ENCODE measurements around the gene ZNF366.

Gene ZNF366

DNA sequence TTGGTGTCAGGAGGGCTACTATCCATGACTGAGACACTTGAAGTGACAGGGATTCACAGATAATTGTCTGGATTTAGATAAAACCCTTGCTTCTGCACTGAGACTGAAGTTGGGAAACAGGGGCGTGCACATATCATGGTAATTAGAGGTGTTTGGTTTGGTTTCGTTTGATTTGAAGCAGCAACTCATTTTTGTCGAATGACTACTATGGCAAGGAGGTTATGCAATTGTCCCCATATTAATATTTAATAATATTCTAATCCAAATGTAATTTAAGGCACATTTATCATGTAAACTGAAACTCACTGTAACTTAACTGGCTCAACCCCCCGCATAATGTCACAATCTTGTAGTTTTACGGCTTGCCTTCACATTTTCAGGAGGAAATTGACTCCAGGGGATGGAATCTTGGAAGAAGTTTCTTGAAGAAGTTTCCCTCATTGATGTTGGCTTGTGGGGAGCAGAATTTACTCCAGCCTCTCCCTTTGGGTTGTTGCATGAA lies 12.5 kb downstream of the ZNF366 start:
- ATAC-seq, result no peak
- DNase-seq, result no peak

- ATAC-seq (no peak), DNase-seq (no peak)
Observed at GRCh38 chr5:72489536-72489935, 17.7 kb downstream of the ZNF366 start.

GRCh38 chr5:72488756-72489155 lies 18.5 kb downstream of the ZNF366 start:
- no peak for DNase-seq
- no peak for ATAC-seq

DNA sequence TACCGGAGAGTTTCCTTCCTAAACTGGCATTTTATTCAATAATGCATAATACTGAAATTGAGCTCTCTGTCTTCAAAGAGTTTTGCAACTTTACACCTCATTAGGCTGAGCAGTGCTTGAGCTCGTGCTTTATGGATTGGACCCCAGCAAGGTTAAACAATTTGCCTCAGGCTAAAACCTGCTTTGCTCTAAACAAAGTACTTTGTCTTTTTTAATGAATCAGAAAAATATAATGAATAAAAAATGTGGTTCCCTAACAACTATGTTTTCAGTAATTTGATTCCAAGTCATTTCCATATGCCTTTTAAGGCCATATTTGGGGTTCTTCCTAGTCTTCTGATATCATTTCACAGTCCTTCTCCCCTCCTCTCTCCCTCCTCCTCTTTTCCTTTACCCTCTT lies 20.0 kb downstream of the ZNF366 start:
- no peak for DNase-seq
- no peak for ATAC-seq

GRCh38 chr5:72486371-72486770 lies 20.8 kb downstream of the ZNF366 start:
- DNase-seq, result no peak
- ATAC-seq, result no peak

DNA sequence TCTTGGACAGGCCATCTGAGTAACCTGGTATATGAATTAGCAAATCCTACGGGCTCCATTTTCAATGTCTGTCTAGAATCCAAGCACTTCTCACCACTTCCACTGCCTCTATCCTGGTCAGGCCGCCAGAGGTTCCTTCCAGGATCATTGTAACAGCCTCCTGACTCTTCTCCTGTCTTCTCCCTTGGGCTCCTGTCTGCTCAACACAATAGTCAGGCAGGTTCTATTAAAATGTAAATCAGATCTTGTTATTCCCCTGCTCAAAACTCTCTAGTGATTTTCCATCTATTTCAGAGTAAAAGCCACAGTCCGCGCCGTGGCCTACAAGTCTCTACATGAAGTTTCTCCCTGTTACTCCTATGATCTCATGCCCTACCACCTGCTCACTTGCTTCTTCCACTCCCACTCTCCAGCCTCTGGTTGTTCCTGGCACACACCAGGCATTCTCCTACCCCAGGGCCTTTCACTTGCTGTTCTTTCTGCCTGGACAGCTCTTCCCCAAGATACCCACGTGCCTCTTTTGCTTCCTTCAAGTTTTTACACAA lies 21.7 kb downstream of the ZNF366 start:
- ATAC-seq, result no peak

GRCh38 chr5:72482046-72482445 lies 25.2 kb downstream of the ZNF366 start:
- DNase-seq, result no peak
- no peak for ATAC-seq

More for the DNA sequence above, 21.7 kb downstream of the ZNF366 start:
- no peak for DNase-seq

DNA sequence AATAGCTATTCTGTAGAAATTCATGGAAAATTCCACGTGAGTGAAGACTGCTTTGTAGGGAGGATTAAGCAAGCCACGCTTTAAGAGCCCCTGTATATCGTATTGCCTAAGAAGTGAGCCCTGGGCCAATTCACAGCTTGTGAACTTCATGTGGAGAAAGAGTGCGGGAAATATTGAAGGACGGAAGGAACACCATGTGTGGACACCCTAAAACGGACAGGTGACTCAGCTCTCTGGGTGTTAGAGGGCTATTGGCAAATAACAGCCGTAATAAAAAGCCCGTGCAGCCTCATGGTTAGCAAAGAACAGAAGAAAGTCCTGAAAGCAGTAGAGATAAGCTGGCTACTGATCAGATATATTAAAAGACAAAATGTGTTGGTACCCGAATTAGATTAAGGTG lies 26.4 kb downstream of the ZNF366 start:
- no peak for ATAC-seq
- DNase-seq, result no peak

GRCh38 chr5:72479921-72480320 lies 27.3 kb downstream of the ZNF366 start:
- ATAC-seq, result no peak
- DNase-seq, result no peak

DNA sequence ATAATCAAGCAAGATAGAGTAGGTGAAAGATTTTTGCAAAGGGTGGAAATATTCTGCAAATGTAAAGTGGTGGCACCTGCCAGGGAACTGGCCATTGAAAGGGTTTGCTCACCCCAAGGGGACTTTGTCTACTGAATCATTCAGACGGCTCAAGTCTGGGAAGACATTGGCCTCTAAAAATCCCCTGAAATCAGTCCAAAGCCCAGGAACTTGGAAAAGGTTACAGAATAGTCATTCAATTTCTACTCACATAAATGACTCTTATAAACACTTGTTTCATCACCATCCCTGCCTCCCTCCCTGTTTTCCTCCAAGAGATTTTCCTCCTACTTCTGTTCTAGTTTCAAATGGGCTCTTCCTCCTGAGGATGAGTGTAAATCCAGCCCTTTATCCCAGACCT lies 28.5 kb downstream of the ZNF366 start:
- no peak for ATAC-seq
- no peak for DNase-seq

DNA sequence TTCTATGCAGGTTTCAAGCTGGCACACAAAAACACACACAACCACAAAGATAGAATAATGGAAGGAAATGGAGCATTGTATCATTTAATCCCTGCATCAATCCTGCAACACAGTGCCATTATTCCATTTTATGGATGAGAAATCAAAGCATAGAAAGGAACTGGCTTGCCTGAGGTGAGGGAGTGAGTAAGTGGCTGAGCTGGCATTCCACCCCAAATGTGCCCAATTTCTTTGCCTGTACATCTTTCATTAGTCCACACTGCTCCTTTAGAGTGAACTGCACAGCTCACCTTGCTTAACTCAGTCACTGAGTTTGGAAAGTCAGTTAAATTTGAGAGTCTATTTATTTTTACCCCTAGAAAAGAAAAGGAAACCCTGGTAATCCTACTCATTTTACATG lies 28.9 kb downstream of the ZNF366 start:
- no peak for DNase-seq
- no peak for ATAC-seq

GRCh38 chr5:72477644-72478043 lies 29.6 kb downstream of the ZNF366 start:
- no peak for ATAC-seq
- DNase-seq, result no peak

GRCh38 chr5:72477176-72477575 lies 30.0 kb downstream of the ZNF366 start:
- no peak for DNase-seq

GRCh38 chr5:72476721-72477120 lies 30.5 kb downstream of the ZNF366 start:
- DNase-seq (no peak), ATAC-seq (no peak)

More at GRCh38 chr5:72477176-72477575, 30.0 kb downstream of the ZNF366 start:
- no peak for ATAC-seq

DNA sequence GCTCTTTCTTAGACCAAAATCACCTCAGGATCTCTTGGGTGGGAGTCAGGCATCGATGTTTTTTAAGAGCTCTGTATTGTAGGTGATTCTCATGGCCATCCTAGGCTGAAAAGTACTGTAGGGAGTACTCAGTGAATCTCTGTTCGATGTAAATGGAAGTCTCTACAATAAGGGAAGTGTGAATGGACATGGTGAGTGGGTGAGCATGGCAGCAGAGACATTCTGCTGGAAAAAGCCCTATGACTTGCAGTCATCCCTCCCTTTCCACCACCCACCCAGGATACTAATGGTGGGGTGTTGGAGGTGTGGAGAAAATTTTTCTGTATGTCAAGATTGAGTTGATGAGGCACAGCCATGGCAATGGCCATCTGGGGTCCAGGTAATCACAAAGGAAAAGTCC lies 30.9 kb downstream of the ZNF366 start:
- ATAC-seq (no peak), DNase-seq (no peak)

DNA sequence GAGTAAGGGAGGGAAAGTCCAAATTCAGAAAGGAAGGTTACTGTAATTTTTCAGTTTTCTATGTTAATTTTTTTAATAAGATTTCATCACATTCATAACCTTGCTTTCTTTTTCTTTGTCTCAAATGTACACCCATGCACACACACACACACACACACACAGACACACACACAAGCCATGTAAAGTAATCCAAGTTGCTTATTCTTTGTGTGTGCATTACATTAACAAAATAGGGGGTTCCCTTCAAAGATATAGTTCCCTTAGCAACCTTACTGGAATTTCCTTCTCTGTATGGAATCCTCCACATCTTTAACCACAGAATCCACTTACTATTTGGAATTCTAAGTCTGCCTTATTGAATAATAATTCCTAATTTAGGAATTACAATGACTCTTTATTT lies 32.7 kb downstream of the ZNF366 start:
- no peak for DNase-seq
- ATAC-seq, result no peak

DNA sequence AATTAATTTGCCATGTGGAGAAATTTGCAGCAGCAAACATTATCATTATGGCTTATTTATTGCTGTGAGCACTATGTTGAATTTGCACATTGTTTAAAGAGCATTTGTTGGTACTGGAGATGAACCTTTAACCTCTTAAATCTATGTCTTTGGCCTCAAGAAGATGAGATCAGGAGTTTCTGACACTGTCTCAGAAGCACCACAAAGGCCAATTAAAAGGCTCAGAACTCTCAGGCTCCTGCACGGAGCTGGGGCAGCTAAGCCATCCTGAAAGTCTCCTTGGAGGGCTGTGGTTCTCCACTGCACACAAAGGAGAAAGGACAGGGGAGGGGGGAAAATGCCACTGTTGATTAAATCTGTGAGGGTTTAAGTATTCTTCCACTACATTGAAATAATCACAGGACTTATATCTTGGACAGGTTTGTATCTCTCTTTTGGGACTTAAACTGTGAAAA lies 33.1 kb downstream of the ZNF366 start:
- ATAC-seq (no peak), DNase-seq (no peak)

- DNase-seq (no peak), ATAC-seq (no peak)
Observed at GRCh38 chr5:72472666-72473422, 34.4 kb downstream of the ZNF366 start.

GRCh38 chr5:72472031-72472430 lies 35.2 kb downstream of the ZNF366 start:
- DNase-seq (no peak), ATAC-seq (no peak)

DNA sequence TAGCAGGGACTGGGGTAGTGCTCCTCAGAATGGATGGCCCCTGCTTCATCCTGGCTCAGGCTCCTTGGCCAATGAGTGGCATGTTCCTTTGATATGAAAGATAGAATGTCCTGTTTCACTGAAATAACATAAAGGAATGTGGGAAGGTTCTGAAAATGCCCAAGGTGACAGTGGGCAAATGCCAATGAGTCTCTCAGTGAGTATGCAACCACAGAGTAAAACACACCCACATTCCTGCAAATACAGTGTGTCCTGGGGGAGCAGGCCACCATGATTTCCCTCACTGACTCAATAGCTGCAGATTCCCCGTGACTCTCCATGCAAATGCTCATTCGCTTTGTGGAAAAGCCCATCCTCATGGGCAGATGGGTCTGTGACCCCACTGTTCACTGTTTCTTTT lies 36.4 kb downstream of the ZNF366 start:
- no peak for ATAC-seq

GRCh38 chr5:72468606-72469005 lies 38.6 kb downstream of the ZNF366 start:
- DNase-seq (no peak), ATAC-seq (no peak)

More for the DNA sequence above, 36.4 kb downstream of the ZNF366 start:
- DNase-seq, result no peak

GRCh38 chr5:72468024-72468423 lies 39.2 kb downstream of the ZNF366 start:
- ATAC-seq (no peak), DNase-seq (no peak)

DNA sequence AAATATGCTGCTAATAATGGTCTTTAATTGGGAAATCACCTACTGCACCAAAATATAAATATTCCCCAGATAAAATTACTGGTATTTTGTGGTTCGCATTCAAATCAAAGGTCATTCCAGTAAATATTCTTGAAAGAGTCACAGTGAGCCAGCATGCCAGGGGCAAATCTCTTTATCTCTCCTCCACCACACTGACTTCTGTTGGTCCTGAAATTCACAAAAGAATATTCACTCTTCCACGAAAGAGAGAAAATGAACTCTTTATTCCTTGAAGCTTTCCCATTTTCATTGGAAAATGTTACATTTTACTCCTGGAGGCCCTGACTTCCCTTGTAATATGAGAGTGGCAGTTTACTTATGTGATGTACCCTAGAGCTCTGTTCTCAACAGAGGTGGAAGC lies 39.7 kb downstream of the ZNF366 start:
- no peak for ATAC-seq
- DNase-seq, result no peak
